Stimulated activated CD8-positive, alpha-beta memory T cell treated with anti-CD3 and anti-CD28 coated beads, Interleukin-2, amount 100 ng/mL, for 48 hours (primary cell): ENCODE results near the gene CAMK2B.

Experiments
- DNase-seq, 2 donors: peaks; one replicate each; pipeline ENCODE4 v3.0.0-alpha.2; 2020; ENCODE audit warnings: low read depth in 2 of 2

Gene CAMK2B

GRCh38 chr7:44231088-44231487 lies 94.3 kb downstream of the CAMK2B start:
- DNase-seq: no peak

DNA sequence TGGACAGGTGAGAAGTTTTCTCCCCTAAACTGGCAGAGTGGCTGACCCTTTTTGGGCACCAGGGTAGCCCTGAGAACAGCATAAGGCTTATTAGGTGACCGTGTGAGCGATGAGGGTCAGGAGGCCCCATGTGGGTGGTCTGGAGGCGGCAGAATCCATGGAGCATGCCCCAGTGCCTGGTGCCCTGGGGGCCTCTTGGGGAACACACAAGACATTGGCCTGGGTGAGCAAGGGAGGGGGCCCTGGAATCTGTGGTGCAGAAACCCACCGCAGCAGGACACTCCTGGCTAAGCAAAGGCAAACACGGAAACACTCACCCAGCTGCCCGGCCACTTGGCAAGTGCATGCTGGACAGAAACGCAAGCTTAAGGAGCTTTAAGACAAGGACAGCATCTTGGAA lies 95.1 kb downstream of the CAMK2B start:
- DNase-seq: no peak

DNA sequence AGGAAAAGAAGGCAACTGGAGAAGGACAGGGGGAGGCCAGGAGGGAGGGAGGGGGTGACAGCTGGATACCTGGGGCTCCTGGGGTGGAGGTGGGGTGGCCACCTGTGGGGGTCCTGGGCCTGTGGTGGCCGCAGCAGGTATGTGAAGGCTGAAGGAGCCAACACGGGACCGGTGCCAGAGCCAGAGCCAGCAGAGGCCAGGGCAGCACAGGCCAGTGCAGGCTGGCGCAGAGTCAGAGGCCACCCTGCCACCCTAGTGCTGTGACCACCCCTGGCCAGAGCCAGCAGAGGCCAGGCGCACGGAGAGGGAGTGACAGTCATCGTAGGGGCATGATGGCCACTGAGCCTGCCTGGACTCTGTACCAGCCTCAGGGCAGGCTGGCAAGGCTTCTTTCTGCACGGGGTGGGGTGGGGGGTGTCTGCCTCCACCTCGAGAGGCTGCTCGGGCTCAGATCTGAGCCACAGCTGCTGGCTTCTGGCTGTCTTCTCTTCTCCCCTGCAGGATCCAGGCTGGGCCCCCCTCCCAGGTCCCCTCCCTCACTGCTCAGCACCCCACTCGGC lies 95.8 kb downstream of the CAMK2B start:
- DNase-seq: no peak

DNA sequence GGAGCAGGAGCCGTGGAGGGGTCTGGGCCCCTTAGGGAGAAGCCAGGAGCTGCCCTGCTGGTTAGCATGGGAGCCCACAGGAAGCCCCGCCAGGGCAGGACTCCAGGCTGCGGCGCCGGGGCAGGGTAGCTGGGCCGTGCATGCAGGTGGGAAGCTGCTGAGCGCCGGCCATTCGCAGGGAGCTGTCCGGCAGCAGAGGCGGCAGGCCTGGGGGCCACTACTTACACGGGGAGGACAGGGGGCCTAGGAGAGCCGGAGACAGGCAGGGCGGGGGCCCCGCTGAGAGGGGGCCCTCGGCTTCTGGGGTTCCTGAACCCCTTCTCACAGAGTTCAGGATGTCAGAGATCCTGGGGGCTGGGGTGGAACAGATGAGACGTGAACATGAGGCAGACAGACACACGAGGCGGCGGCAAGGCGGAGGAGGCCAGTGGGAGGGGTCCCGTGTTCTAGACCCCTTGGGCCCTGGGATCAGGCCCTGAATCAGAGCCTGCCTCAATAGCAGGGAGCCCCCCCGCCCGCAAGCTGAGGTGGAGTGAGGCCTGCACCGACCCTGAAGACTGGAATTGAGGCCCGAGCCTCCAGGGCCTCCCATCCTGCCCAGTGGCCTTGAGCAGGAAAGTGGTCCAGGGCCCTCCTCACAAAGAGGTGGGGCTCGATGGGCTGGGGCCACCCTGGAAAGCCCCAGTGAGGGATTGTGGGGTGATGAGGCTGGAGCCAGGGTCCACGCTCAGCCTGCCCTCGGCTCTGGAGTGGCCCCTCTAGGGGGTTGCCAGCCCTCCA lies 96.6 kb downstream of the CAMK2B start:
- no peak for DNase-seq

DNA sequence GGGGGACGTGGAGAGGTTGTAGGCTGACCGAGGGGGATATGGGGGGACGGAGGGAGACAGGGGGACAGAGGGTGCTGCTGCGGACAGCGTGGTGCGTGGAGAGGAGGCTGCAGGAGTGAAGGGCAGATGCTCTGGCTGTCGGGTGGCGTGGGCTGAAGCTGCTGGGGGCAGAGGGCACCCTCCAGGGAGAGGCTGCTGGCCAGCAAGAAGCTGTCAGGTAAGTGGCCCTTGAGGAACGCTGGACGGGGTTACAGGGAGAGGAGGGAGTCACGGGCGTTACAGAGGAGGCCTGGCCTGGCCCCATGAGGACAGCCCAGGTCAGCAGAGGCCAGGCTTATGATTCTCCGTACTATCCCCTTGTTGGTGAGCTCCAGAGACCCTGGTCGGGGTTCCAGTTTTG lies 97.5 kb downstream of the CAMK2B start:
- DNase-seq: no peak

DNA sequence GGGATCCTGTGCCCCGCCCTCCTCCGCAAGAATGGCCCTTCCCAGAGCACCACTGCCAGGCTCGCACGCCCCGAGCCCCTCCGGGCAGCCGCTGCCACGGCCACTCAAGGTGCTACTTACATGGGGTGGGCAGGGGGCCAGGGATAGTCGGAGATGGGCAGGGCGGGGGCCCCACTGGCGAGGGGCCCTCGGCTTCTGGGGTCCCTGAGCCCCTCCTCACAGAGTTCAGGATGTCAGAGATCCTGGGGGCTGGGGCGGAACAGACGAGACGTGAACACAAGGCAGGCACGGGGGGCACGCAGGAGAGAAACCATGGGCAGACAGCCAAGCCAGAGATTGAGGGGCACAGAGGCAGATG lies 99.0 kb downstream of the CAMK2B start:
- DNase-seq: no peak

DNA sequence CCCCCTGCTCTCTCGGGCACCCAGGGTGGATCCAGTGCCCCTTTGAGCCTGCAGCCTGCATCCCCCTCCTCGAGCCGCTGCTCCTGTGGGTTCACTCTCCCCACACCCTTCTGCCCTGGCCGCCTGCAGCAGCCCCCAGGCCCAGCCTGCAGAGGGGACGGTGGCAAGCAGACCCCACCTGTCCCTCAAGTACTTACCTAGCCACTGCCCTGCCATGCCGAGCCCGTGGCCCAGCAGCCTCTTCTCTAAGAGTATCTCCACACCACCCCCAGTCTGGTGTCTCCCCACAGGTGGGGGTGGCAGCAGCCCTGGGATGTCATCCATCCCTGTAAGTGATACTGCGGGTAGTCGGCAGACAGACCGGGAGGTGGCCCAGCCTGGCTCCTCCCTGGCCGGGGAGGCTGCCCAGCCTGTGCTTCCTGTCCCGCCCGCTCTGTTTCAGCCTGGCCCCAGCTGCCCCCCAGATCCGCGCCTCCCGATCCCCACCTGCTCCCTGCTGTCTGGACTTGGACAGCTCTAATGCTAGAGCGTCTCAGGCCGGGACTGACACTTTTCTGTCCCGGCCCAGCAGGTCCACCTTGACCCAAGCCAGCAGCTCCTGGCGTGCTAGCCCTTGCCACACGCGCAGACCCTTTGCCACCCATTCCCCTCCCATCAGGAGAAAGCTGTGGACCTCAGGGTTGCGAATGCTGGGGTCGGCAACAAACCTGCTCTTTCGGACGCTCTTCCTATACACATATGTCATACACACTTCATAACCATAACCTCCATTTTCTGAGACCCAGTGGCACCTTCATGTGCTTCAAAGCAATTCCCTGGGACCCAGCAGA lies 99.6 kb downstream of the CAMK2B start:
- no peak for DNase-seq

- no peak for DNase-seq
These were observed 100.3 kb downstream of the CAMK2B start for GRCh38 chr7:44224974-44225565.

- no peak for DNase-seq
These were observed 101.1 kb downstream of the CAMK2B start for GRCh38 chr7:44224080-44224973.

GRCh38 chr7:44223362-44224079 lies 101.9 kb downstream of the CAMK2B start:
- no peak for DNase-seq

DNA sequence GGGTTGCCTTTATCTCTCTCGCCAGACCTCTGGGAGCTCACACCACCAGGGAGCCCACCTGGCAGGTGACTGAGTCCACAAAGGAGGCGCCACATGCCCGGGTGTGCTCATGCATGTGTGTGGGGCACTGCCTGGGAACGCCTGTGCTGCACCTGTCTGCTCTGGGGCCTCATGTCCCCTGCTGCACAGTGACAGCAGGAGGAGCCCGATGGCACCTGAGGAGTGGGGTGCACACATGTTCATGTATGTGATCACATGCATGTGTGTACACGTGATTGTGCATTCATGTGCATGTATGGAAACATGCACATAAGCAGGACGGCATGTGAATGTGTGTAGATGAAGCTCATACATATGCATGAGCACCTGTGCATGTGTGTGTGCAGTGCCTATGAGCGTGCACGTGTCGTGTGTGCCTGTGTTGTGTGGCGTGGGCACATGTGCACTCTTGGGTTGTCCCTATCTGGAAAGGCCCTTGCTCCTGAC lies 102.6 kb downstream of the CAMK2B start:
- no peak for DNase-seq

DNA sequence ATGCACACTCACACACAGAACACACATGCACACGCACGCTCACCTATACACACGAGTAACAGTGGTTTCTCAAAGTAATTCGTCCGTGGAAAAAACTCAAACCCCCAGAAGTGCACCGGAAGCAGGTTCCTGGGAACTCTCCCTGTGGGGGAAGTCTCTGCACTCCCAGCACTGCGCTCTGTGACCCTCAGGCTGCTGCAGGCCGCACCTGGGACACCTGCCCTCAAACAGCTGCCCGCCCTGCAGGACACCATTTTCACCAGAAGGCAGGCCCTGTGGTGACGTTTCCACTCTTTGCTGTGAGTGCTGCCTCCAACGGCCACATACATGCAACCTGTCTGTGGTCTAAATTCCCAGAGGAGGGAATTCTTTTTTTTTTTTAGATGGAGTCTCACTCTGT lies 103.3 kb downstream of the CAMK2B start:
- no peak for DNase-seq

- no peak for DNase-seq
These were observed 104.1 kb downstream of the CAMK2B start for GRCh38 chr7:44221231-44221791.

DNA sequence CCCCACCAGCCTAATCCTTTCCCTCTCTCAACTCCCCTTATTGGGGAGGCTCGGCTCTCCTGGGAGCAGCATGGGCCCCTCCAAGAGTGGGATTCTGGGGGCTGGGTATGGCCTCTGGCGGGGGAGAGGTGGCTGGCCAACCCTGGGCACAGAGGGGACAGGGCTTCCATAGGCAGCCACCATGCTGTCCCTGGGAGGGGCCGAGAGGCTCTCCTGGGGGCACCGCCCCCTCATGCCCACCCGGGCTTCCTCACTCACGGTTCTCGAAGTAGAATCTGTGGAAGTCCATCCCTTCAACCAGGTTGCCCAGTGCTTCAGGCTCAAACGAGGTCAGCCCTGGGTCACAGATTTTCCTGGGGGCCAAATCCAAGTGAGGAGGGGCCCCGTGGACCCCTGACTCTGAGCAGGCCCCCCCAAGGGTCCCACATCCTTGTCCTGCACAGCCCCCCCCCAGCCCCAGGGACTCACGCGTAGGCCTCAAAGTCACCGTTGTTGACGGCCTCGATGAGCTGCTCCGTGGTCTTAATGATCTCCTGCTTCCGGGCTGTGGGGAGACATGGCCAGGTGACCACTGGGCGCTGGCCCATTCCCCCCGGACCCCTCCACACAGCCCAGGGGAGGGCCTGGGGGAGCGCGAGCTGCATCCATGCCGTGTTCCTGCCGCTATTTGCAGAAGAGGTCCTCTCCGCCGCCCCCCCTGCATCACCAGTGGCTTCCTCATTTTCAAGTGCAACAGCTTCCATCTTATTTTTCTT lies 104.9 kb downstream of the CAMK2B start:
- no peak for DNase-seq

DNA sequence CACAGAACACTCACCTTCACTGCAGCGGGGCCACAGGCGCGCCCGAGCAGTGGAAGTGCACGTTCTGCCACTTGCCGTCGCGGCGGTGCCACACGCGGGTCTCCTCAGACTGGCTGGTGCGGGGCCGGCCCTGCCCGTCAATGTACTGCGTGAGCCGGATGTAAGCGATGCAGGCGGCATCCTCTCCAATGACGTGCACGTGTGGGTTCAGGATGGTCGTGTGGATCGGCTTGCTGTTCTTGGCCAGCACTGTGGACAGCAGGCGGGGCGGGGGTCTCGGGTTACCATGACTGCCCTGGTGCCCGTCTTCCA lies 105.4 kb downstream of the CAMK2B start:
- DNase-seq: no peak

DNA sequence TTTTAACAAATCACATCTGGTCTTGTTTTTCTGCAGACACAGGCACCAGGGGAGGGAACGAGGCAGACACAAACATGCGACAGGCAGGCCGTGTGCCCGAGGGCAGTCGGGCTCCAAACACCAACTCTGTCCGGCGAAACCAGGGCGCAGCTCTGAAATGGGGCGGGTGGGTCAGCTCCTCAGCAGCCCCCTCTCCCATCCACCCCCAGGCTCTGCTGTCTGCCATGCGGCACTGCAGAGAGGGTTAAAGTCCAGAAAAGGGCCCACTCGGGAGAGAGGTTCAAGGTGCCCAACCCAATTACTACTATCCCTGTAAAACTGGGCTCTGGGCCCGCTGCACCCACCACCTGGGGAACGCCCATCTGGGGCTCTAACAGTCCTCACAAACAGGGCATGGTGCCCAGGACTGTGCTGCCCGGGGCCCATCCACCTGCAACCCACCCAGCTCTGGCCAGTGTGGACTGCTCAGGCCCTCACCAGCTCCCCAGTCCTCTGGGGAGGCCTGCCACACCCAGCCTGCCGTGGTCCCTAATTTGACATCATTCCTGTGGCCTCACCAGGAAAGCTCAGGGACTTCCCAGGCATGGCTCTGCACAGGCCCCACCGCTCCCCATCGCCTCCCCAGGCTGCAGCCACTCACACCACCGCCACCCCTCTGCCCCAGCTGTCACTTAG lies 105.9 kb downstream of the CAMK2B start:
- no peak for DNase-seq

- DNase-seq: no peak
These were observed 106.8 kb downstream of the CAMK2B start for GRCh38 chr7:44218418-44219201.

DNA sequence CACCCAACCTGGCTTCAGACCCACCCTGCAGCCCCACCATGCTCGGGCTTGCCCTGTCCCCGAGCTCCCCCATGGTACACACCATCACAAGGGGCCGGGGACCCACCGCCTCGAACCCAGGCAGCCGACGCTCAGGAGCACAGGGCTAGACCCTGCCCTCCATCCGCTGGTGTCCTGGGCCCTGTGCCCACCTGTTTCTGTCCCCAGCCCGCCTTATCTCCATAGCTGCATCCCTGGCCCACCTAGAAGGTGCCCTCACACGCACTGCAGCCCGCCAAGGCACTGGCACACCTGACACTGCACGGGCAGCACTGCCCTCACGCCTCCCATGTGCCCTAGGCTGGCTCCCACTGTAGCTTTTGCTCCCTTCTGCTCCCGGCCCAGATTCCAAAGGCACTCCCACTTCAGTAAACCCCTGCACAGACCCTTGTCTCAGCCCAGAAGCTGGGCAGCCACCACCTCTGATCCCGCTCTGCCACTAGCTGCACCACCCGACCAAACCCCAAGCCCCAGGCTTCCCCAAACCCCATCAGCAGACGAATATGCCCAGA lies 107.5 kb downstream of the CAMK2B start:
- no peak for DNase-seq
